ENCODE data around the gene PM20D2.

Gene PM20D2

DNA sequence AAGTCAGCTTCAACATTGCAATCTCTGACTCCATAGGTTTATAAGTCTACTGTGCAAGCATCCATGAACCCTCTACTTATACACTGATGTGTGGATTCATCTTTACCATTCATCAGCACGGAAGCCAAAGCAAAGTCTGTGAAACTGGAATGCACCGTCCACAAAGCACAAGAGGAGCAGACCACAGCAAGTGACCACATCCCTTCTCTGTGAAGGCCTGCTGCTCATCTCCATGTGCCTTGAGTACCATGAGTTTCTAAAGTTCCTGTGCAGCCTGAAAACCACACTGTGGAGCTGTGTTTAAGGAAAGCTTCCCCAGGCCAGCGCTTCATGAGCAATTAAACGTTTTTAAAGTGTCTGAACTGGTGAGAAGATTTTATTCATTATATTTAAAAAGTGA, 51.3 kb downstream of the PM20D2 start:
- Histone ChIP-seq H3K79me2 (ENCODE audit: insufficient read depth, low read length) (no peaks in the 10 kb centered on the region), H3F3A (ENCODE audit: low read depth) (no peaks in the 10 kb centered on the region), H4K20me1 (ENCODE audit: insufficient read depth, low read length, poor library complexity, severe bottlenecking) (no peaks in the 10 kb centered on the region), H3K27me3 (ENCODE audit: insufficient read depth, low read length, poor library complexity, severe bottlenecking) (no peaks in the 10 kb centered on the region), H3K4me3 (ENCODE audit: low read length, poor library complexity, severe bottlenecking) (no peak overlapping the region), H3K4me2 (ENCODE audit: low read depth, low read length, poor library complexity, severe bottlenecking) (no peak overlapping the region), H3K36me3 (ENCODE audit: insufficient read depth, low read length) (no peaks in the 10 kb centered on the region), H3K9ac (ENCODE audit: low read depth, low read length, poor library complexity, severe bottlenecking) (no peak overlapping the region), H3K4me1 (ENCODE audit: insufficient read depth, low read length, poor library complexity, severe bottlenecking) (no peaks in the 10 kb centered on the region), H3K9me3 (ENCODE audit: insufficient read depth, low read depth, low read length) (peaks cover 9% of the 10 kb centered on the region; the same call in 1 of the 2 replicates), H2AFZ (ENCODE audit: low read length) (no peak overlapping the region), H3K9me2 (replicated peaks; ENCODE audit: low read depth, low read length) (no peaks in the 10 kb centered on the region)
- TF ChIP-seq EZH2phosphoT487 (IDR thresholded peaks at IDR 0.05; ENCODE audit: borderline replicate concordance), result no peak
- TF ChIP-seq, protein P1, sequence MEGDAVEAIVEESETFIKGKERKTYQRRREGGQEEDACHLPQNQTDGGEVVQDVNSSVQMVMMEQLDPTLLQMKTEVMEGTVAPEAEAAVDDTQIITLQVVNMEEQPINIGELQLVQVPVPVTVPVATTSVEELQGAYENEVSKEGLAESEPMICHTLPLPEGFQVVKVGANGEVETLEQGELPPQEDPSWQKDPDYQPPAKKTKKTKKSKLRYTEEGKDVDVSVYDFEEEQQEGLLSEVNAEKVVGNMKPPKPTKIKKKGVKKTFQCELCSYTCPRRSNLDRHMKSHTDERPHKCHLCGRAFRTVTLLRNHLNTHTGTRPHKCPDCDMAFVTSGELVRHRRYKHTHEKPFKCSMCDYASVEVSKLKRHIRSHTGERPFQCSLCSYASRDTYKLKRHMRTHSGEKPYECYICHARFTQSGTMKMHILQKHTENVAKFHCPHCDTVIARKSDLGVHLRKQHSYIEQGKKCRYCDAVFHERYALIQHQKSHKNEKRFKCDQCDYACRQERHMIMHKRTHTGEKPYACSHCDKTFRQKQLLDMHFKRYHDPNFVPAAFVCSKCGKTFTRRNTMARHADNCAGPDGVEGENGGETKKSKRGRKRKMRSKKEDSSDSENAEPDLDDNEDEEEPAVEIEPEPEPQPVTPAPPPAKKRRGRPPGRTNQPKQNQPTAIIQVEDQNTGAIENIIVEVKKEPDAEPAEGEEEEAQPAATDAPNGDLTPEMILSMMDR (conservative IDR thresholded peaks at IDR 0.05; ENCODE audit: low read length), result no peak

DNA sequence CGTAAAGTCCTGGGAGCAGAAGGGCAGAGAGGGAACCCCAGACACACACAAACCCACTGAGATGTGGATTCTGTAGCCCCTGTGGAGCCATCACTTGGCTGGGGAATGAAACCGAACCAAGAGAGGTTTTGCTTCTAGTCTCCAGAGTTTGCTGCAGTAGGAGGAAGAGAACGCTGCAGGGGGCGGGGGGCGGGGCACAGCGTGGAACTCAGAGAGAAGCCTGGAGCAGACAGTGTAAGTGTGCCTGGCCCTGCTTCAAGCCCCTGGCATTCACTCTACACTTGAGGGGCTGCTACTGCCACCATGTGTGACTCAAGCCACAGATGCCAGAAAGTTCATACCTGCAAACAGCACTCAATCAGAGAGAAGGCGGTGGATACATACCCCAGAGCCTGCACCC, 52.4 kb downstream of the PM20D2 start:
- no peak overlapping the region for H2AFZ ChIP-seq (ENCODE audit: low read length)
- no peak overlapping the region for H3K4me2 ChIP-seq (ENCODE audit: low read depth, low read length, poor library complexity, severe bottlenecking)
- H3K4me3 ChIP-seq (ENCODE audit: low read length, poor library complexity, severe bottlenecking), result no peak overlapping the region
- no peaks in the 10 kb centered on the region for H3K27me3 ChIP-seq (ENCODE audit: insufficient read depth, low read length, poor library complexity, severe bottlenecking)
- H3K9me2 ChIP-seq (replicated peaks; ENCODE audit: low read depth, low read length), result no peaks in the 10 kb centered on the region
- no peaks in the 10 kb centered on the region for H3F3A ChIP-seq (ENCODE audit: low read depth)
- no peaks in the 10 kb centered on the region for H3K4me1 ChIP-seq (ENCODE audit: insufficient read depth, low read length, poor library complexity, severe bottlenecking)
- no peaks in the 10 kb centered on the region for H3K36me3 ChIP-seq (ENCODE audit: insufficient read depth, low read length)
- no peak overlapping the region for H3K9ac ChIP-seq (ENCODE audit: low read depth, low read length, poor library complexity, severe bottlenecking)
- H4K20me1 ChIP-seq (ENCODE audit: insufficient read depth, low read length, poor library complexity, severe bottlenecking), result no peaks in the 10 kb centered on the region
- no peak for TF ChIP-seq EZH2phosphoT487 (IDR thresholded peaks at IDR 0.05; ENCODE audit: borderline replicate concordance)
- TF ChIP-seq, protein P1 (conservative IDR thresholded peaks at IDR 0.05; ENCODE audit: low read length), result no peak
- no peaks in the 10 kb centered on the region for H3K79me2 ChIP-seq (ENCODE audit: insufficient read depth, low read length)
- H3K9me3 ChIP-seq (ENCODE audit: insufficient read depth, low read depth, low read length), result peaks cover 9% of the 10 kb centered on the region; the same call in 1 of the 2 replicates

DNA sequence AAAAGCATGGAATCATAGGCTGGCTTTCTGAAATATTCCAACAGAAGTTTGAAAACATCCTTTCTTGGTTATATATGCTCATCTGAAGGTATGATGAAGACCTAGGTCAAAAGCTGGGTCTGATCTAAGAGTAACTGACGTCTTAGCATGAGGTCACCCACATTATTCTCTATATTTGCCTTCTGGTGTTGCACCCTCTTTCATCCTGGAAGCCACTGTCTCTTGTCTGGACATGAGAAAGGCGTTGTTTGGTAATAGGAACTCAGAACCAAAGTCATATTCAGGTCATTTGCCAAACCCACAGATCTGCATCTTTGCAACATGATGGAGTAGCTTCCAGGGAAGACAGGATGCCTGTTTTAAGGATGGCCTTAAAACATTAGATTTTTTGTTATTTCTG, 53.7 kb downstream of the PM20D2 start:
- Histone ChIP-seq H2AFZ (ENCODE audit: low read length) (no peak overlapping the region), H3K9me3 (ENCODE audit: insufficient read depth, low read depth, low read length) (peaks cover 4% of the 10 kb centered on the region; the same call in 1 of the 2 replicates), H3F3A (ENCODE audit: low read depth) (no peaks in the 10 kb centered on the region), H3K36me3 (ENCODE audit: insufficient read depth, low read length) (no peaks in the 10 kb centered on the region), H3K4me2 (ENCODE audit: low read depth, low read length, poor library complexity, severe bottlenecking) (no peak overlapping the region), H3K9ac (ENCODE audit: low read depth, low read length, poor library complexity, severe bottlenecking) (no peak overlapping the region), H3K4me1 (ENCODE audit: insufficient read depth, low read length, poor library complexity, severe bottlenecking) (no peaks in the 10 kb centered on the region), H3K27me3 (ENCODE audit: insufficient read depth, low read length, poor library complexity, severe bottlenecking) (no peaks in the 10 kb centered on the region), H3K9me2 (replicated peaks; ENCODE audit: low read depth, low read length) (no peaks in the 10 kb centered on the region), H3K79me2 (ENCODE audit: insufficient read depth, low read length) (no peaks in the 10 kb centered on the region), H4K20me1 (ENCODE audit: insufficient read depth, low read length, poor library complexity, severe bottlenecking) (no peaks in the 10 kb centered on the region), H3K4me3 (ENCODE audit: low read length, poor library complexity, severe bottlenecking) (no peak overlapping the region)
- TF ChIP-seq EZH2phosphoT487 (IDR thresholded peaks at IDR 0.05; ENCODE audit: borderline replicate concordance), result no peak
- TF ChIP-seq, protein P1 (conservative IDR thresholded peaks at IDR 0.05; ENCODE audit: low read length), result no peak
